Stimulated activated CD8-positive, alpha-beta memory T cell treated with anti-CD3 and anti-CD28 coated beads, Interleukin-12 subunit alpha, Interleukin-12 subunit beta, amount 100 ng/mL, for 1 hour (primary cell): ENCODE results near the gene PRKAG2.

Source experiments
- DNase-seq: peaks from one replicate; pipeline ENCODE4 v3.0.0-alpha.2; 2020; ENCODE audit warnings: low read depth

PRKAG2 gene

GRCh38 chr7:151694828-151695580 is 181.9 kb downstream of the PRKAG2 start:
- no peak for DNase-seq

GRCh38 chr7:151694441-151694827 is 182.5 kb downstream of the PRKAG2 start:
- no peak for DNase-seq

GRCh38 chr7:151693140-151693539 is 183.8 kb downstream of the PRKAG2 start:
- no peak for DNase-seq

GRCh38 chr7:151692721-151693120 is 184.2 kb downstream of the PRKAG2 start:
- no peak for DNase-seq

- no peak for DNase-seq
These were observed 185.5 kb downstream of the PRKAG2 start for GRCh38 chr7:151691449-151691848.

- no peak for DNase-seq
These were observed 186.3 kb downstream of the PRKAG2 start for GRCh38 chr7:151690606-151691005.

GRCh38 chr7:151689196-151689971 is 187.5 kb downstream of the PRKAG2 start:
- no peak for DNase-seq

GRCh38 chr7:151688236-151688780 is 188.6 kb downstream of the PRKAG2 start:
- no peak for DNase-seq

GRCh38 chr7:151687523-151688235 is 189.2 kb downstream of the PRKAG2 start:
- DNase-seq = no peak

- no peak for DNase-seq
These were observed 190.1 kb downstream of the PRKAG2 start for GRCh38 chr7:151686826-151687225.

GRCh38 chr7:151686016-151686766 is 190.7 kb downstream of the PRKAG2 start:
- no peak for DNase-seq

GRCh38 chr7:151684408-151685175 is 192.3 kb downstream of the PRKAG2 start:
- no peak for DNase-seq

GRCh38 chr7:151683615-151684407 is 193.1 kb downstream of the PRKAG2 start:
- no peak for DNase-seq

GRCh38 chr7:151682831-151683614 is 193.9 kb downstream of the PRKAG2 start:
- no peak for DNase-seq

GRCh38 chr7:151681726-151682125 is 195.2 kb downstream of the PRKAG2 start:
- DNase-seq = no peak

- no peak for DNase-seq
These were observed 196.1 kb downstream of the PRKAG2 start for GRCh38 chr7:151680810-151681209.

GRCh38 chr7:151679881-151680612 is 196.9 kb downstream of the PRKAG2 start:
- no peak for DNase-seq

- DNase-seq = no peak
These were observed 197.7 kb downstream of the PRKAG2 start for GRCh38 chr7:151679071-151679708.
